A549 treated with RU486 at 1 μM for 4 hours (cell line): Measurements from ENCODE around the gene NR3C1. TPM values are rescaled to one million over a fixed set of nuclear protein-coding genes. Genes with fewer than 3 reads are reported as not detected.

Experiments
- total RNA-seq: library from RNA; stranded (reverse); fragments of 200-300 nt; extraction: Qiagen RNA extraction; gene quantifications from 5 replicates; pipeline ENCODE4 v1.2.3, GENCODE V29; 2022; ENCODE audit warnings: low read depth

NR3C1 gene
- total RNA-seq, result 26.2 to 47.5 TPM (median 41.8 TPM) in 5 replicates

DNA sequence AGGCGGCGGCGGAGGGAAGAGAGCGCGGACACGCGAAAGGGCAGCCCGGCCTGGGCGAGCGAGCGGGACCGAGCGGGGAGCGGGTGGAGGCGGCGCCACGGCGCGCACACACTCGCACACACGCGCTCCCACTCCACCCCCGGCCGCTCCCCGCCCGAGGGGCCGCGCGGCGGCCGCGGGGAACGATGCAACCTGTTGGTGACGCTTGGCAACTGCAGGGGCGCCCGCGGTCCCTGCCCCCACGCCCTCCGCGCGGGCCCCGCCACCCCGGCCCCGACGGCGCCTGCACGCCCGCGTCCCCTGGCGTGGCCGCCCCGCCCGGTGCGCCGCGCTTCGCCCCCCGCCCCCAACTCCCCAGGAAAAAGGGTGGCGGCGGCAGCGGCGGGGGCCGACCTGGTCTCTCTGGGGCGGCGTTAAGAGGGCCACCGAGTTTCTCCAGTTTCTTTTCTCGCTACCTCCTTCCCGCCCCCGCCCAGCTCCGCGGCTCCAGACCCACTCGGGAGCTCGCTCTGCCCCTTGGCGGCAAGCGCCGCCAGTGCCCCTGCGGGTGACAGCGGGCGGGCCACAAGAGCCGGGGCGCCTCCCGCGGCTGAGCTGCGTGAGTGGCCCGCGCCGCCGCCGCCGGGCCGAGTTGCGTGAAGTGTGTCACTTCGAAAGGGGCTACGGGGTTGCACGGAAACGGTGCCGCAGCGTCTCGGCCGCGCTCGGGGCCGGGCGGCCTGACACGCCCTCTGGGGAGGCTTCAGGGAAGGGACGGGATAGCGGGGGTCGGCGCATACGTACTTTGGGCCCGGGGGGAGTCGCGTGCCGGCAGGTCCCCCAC is at the start of gene NR3C1:
Gene NR3C1, minus strand, starts transcription at position 94 of the 823 bp plus-strand sequence. CDS start 2,847 bp downstream, outside the sequence.

